GM12878 (cell line): ENCODE measurements around the gene CSRP2. TPM values are rescaled to one million over a fixed set of nuclear protein-coding genes. Genes with fewer than 3 reads are reported as not detected.

ENCODE experiments used
- ATAC-seq: fragments of 200-7000 bp; cut with Tn5 transposase; 3 replicates; pipeline ENCODE4 v1.9.1; 2020; ENCODE audit warnings: mild to moderate bottlenecking, moderate library complexity
- BruUV-seq: library from RNA; stranded (reverse); fragments of 400-500 nt; replicated peaks from 2 replicates; lab custom pipeline; 2021; lab: Mats Ljungman, UMichigan
- CTCF ChIA-PET: fragments of 300-600 bp; sonication (Branson Sonifier 250); formaldehyde crosslinking; extraction: SDS; loops from one replicate; lab custom pipeline; 2021; ENCODE audit warnings: inconsistent platforms; lab: Yijun Ruan, JAX
- POLR2A ChIA-PET: fragments of 350-600 bp; formaldehyde crosslinking; extraction: SDS; loops from one replicate; lab custom pipeline; 2021; ENCODE audit warnings: inconsistent platforms; lab: Charles Lee
- RAD21 ChIA-PET: fragments of 300-600 bp; sonication (Branson Sonifier 250); formaldehyde crosslinking; loops from one replicate; lab custom pipeline; 2023; ENCODE audit warnings: antibody characterized with exemption; ENCODE audit not compliant: unreplicated experiment; lab: Charles Lee
- SMC1A ChIA-PET: fragments of 300-600 bp; sonication (Branson Sonifier 250); formaldehyde crosslinking; loops from one replicate; lab custom pipeline; 2023; ENCODE audit not compliant: unreplicated experiment, uncharacterized antibody; lab: Charles Lee
- DNase-seq: peaks from one replicate; pipeline ENCODE4 v3.0.0-alpha.2; 2011; ENCODE audit warnings: low read depth, low spot score
- FAIRE-seq: peaks from 3 replicates; lab custom pipeline; 2011; peaks lifted over from hg19 to GRCh38; lab: Jason Lieb, UNC
- H2AFZ ChIP-seq: 2 replicates; pipeline ENCODE4 v1.6.0; 2011; ENCODE audit warnings: low read depth, low read length, control low read depth; ENCODE audit not compliant: control insufficient read depth
- H3K27ac ChIP-seq: 2 replicates; pipeline ENCODE4 v1.5.1; 2011; ENCODE audit warnings: control low read depth; ENCODE audit not compliant: control insufficient read depth, insufficient read depth
- H3K27me3 ChIP-seq, 2 experiments: replicated peaks in 1 of 2; 2 replicates each; pipeline versions ENCODE4 v1.6.0 to v1.6.1; 2011; ENCODE audit warnings: low read length in 1 of 2; ENCODE audit not compliant: control insufficient read depth in 2 of 2, insufficient read depth in 2 of 2
- H3K36me3 ChIP-seq, 2 experiments: 2 replicates each; pipeline ENCODE4 v1.5.1; 2011; ENCODE audit warnings: low read length in 1 of 2; ENCODE audit not compliant: control insufficient read depth in 2 of 2, insufficient read depth in 2 of 2
- H3K4me1 ChIP-seq: 2 replicates; pipeline ENCODE4 v1.6.1; 2011; ENCODE audit warnings: mild to moderate bottlenecking, low read length, moderate library complexity, mixed read lengths; ENCODE audit not compliant: control insufficient read depth, insufficient read depth
- H3K4me2 ChIP-seq: 2 replicates; pipeline ENCODE4 v1.6.0; 2011; ENCODE audit warnings: control low read depth; ENCODE audit not compliant: control insufficient read depth, insufficient read depth
- H3K4me3 ChIP-seq: fragments of 200-600 bp; sonication (generic); 2 replicates; pipeline ENCODE4 v1.5.1; 2016
- H3K79me2 ChIP-seq: 2 replicates; pipeline ENCODE4 v1.6.0; 2011; ENCODE audit warnings: low read length; ENCODE audit not compliant: control insufficient read depth, insufficient read depth
- H3K9ac ChIP-seq: 2 replicates; pipeline ENCODE4 v1.8.0; 2011; ENCODE audit warnings: low read length, control low read depth, mixed read lengths; ENCODE audit not compliant: control insufficient read depth, insufficient read depth
- H3K9me3 ChIP-seq: replicated peaks from 3 replicates; pipeline ENCODE4 v1.5.1; 2011; ENCODE audit warnings: mild to moderate bottlenecking, low read length; ENCODE audit not compliant: control insufficient read depth, insufficient read depth
- H4K20me1 ChIP-seq: 2 replicates; pipeline ENCODE4 v1.6.0; 2011; ENCODE audit not compliant: control insufficient read depth, insufficient read depth
- BACH1 ChIP-seq: fragments of 450-650 bp; IDR thresholded peaks from 2 replicates; pipeline ENCODE4 v1.6.1; 2017; ENCODE audit warnings: mild to moderate bottlenecking, borderline replicate concordance
- BHLHE40 ChIP-seq, 2 experiments: fragments of 450-650 bp in 1 of 2; IDR thresholded peaks; 2 replicates each; pipeline ENCODE4 v1.6.1; 2011 to 2017; ENCODE audit warnings: low read depth in 2 of 2, borderline replicate concordance in 1 of 2, improper control_type of control experiment in 1 of 2, low read length in 1 of 2, mild to moderate bottlenecking in 1 of 2
- BRCA1 ChIP-seq: IDR thresholded peaks from 2 replicates; pipeline ENCODE4 v1.6.1; 2011; ENCODE audit warnings: low read depth, low read length, improper control_type of control experiment
- CBFB ChIP-seq: IDR thresholded peaks from 2 replicates; pipeline ENCODE4 v1.6.1; 2016; ENCODE audit warnings: antibody characterized with exemption, low read depth
- CREM ChIP-seq: IDR thresholded peaks from 2 replicates; pipeline ENCODE4 v1.6.1; 2014; ENCODE audit warnings: antibody characterized with exemption, low read depth
- HDAC2 ChIP-seq: fragments of 200-600 bp; sonication (generic); IDR thresholded peaks from 2 replicates; pipeline ENCODE4 v1.6.1; 2017
- KDM1A ChIP-seq: fragments of 200-600 bp; sonication (generic); IDR thresholded peaks from 2 replicates; pipeline ENCODE4 v1.6.1; 2016; ENCODE audit warnings: borderline replicate concordance
- KLF5 ChIP-seq: fragments of 450-650 bp; IDR thresholded peaks from 2 replicates; pipeline ENCODE4 v1.6.1; 2014; ENCODE audit warnings: mild to moderate bottlenecking; ENCODE audit not compliant: partially characterized antibody
- MAX ChIP-seq: IDR thresholded peaks from 2 replicates; pipeline ENCODE4 v1.6.1; 2012; ENCODE audit warnings: low read depth, low read length, improper control_type of control experiment
- MXI1 ChIP-seq: fragments of 150-350 bp; IDR thresholded peaks from 2 replicates; pipeline ENCODE4 v1.6.1; 2011; ENCODE audit warnings: low read depth, mild to moderate bottlenecking, inconsistent platforms, low read length, improper control_type of control experiment
- NBN ChIP-seq: fragments of 450-650 bp; IDR thresholded peaks from 2 replicates; pipeline ENCODE4 v1.6.1; 2016
- PBX3 ChIP-seq: IDR thresholded peaks from 2 replicates; pipeline ENCODE4 v1.6.1; 2011; ENCODE audit warnings: mild to moderate bottlenecking, low read depth, low read length, moderate library complexity; ENCODE audit not compliant: insufficient replicate concordance
- POLR2A ChIP-seq: IDR thresholded peaks from 2 replicates; pipeline ENCODE4 v1.6.1; 2011; ENCODE audit warnings: low read depth, mild to moderate bottlenecking, low read length
- POLR2AphosphoS2 ChIP-seq: IDR thresholded peaks from 2 replicates; pipeline ENCODE4 v1.6.1; 2011; ENCODE audit warnings: low read depth, mild to moderate bottlenecking, low read length, improper control_type of control experiment, moderate library complexity
- RUNX3 ChIP-seq: IDR thresholded peaks from 2 replicates; pipeline ENCODE4 v1.6.1; 2012; ENCODE audit warnings: low read length, inconsistent platforms
- SMC3 ChIP-seq: IDR thresholded peaks from 2 replicates; pipeline ENCODE4 v1.6.1; 2011; ENCODE audit warnings: low read length, improper control_type of control experiment, borderline replicate concordance
- SUPT20H ChIP-seq: IDR thresholded peaks from 2 replicates; pipeline ENCODE4 v1.6.1; 2011; ENCODE audit warnings: low read depth, mild to moderate bottlenecking, low read length, moderate library complexity, borderline replicate concordance; ENCODE audit not compliant: control insufficient read depth
- TBL1XR1 ChIP-seq: IDR thresholded peaks from 2 replicates; pipeline ENCODE4 v1.6.1; 2012; ENCODE audit warnings: low read depth, low read length, improper control_type of control experiment
- ZNF217 ChIP-seq: fragments of 450-650 bp; IDR thresholded peaks from 2 replicates; pipeline ENCODE4 v1.6.1; 2017; ENCODE audit warnings: antibody characterized with exemption, mild to moderate bottlenecking
- WGBS: methylation state at CpG from one replicate; pipeline ENCODE4 v1.1.6; 2016; ENCODE audit warnings: low lambda C conversion rate; ENCODE audit not compliant: insufficient replicate concordance, insufficient coverage; ENCODE audit errors: missing lambda C conversion rate; 5-methylcytosine and 5-hydroxymethylcytosine counted together
- in situ Hi-C: fragments of 300-500 bp; cut with MboI; formaldehyde crosslinking; loops from 9 replicates; pipeline ENCODE4 v1.14.3; 2018; ENCODE audit warnings: mixed read lengths
- intact Hi-C: fragments of 100-400 bp; cut with micrococcal nuclease; formaldehyde crosslinking; loops from one replicate; pipeline ENCODE4 v1.14.2; 2022; ENCODE audit not compliant: unreplicated experiment
- polyA plus RNA-seq, 11 experiments: library from polyadenylated mRNA; depleted of rRNA in 4 of 11; unstranded in 6 of 11; stranded (reverse) in 5 of 11; fragments of >200 nt; fragmentation: Nextera tagmentation in 4 of 11; fragmentation: Illumina TruSeq in 1 of 11; extraction: Ambion mirVana in 4 of 11; extraction: Trizol in 1 of 11; gene quantifications; 1 replicate in 1 of 11; 2 replicates in 10 of 11; pipeline versions ENCODE4 v1.2.1 to v1.2.3, GENCODE V29; 2011 to 2016; ENCODE audit warnings: inconsistent platforms in 2 of 11, missing spikeins in 2 of 11, low read depth in 1 of 11
- total RNA-seq, 4 experiments: library from RNA; depleted of rRNA in 3 of 4; stranded (reverse); fragments of >200 nt in 3 of 4; fragmentation: Illumina TruSeq in 1 of 4; extraction: Trizol in 1 of 4; gene quantifications; 2 replicates each; pipeline versions ENCODE4 v1.2.1 to v1.2.3, GENCODE V29; 2013 to 2021

CSRP2 gene
- total and polyA plus RNA-seq, 10 of the 15 experiments (the other 5 are each of a cell fraction or from before 2014, with no cell fraction given): 0.08 to 1.6 (median 0.52) TPM

- WGBS: 35% methylated on average over 6 of the region's 6 CpGs
- Histone ChIP-seq H3K4me1 (peaks cover 3% of the 10 kb centered on the region; the same call in 1 of the 2 replicates), H3K27ac (no peak overlapping the region), H3K36me3 (no peaks in the 10 kb centered on the region), H2AFZ (no peak overlapping the region), H3K79me2 (no peaks in the 10 kb centered on the region), H3K27me3 (peaks cover 0 to 5% of the 10 kb centered on the region in 2 experiments; a peak in 2 of 4 replicates), H3K9me3 (no peaks in the 10 kb centered on the region), H4K20me1 (no peaks in the 10 kb centered on the region), H3K9ac (no peak overlapping the region), H3K4me3 (no peak overlapping the region), H3K4me2 (no peak overlapping the region)
- in situ Hi-C loops: no loop called here
- ChIA-PET POLR2A (no interaction called here), RAD21 (no interaction called here), SMC1A (no interaction called here), CTCF (no interaction called here)
- intact Hi-C loops: no loop called here
- DNase-seq: no peak
- FAIRE-seq: no peak
- no peak for TF ChIP-seq TBL1XR1
- no peak for ATAC-seq
- no TSS peak for BruUV-seq
These were observed 4.3 kb upstream of the CSRP2 start for GRCh38 chr12:76883151-76883550.

GRCh38 chr12:76882367-76882766 is 3.5 kb upstream of the CSRP2 start:
- H3K27me3 ChIP-seq: peaks cover 0 to 7% of the 10 kb centered on the region in 2 experiments; a peak in 2 of 4 replicates
- ChIA-PET POLR2A (no interaction called here), CTCF (no interaction called here), SMC1A (no interaction called here), RAD21 (no interaction called here)
- DNase-seq (no peak), ATAC-seq (no peak), FAIRE-seq (no peak)
- BruUV-seq: no TSS peak
- 0% methylated on average over 1 of the region's 1 CpG for WGBS
- H4K20me1 ChIP-seq: no peaks in the 10 kb centered on the region
- in situ Hi-C loops (no loop called here), intact Hi-C loops (no loop called here)
- no peaks in the 10 kb centered on the region for H3K79me2 ChIP-seq
- no peak overlapping the region for H3K4me3 ChIP-seq
- no peaks in the 10 kb centered on the region for H3K9me3 ChIP-seq
- no peak overlapping the region for H3K9ac ChIP-seq
- H3K36me3 ChIP-seq: no peaks in the 10 kb centered on the region
- TF ChIP-seq KDM1A: no peak
- TF ChIP-seq KLF5: no peak
- TF ChIP-seq NBN: no peak
- no peak for TF ChIP-seq SMC3
- TF ChIP-seq ZNF217: no peak
- TF ChIP-seq POLR2AphosphoS2: no peak
- TF ChIP-seq MAX: no peak
- TF ChIP-seq CBFB: no peak
- no peak for TF ChIP-seq BRCA1
- no peak for TF ChIP-seq BHLHE40 (IDR thresholded peaks at IDR 0.05; ENCODE audit: borderline replicate concordance in 1 of 2, low read depth in 2 of 2, low read length in 1 of 2)
- TF ChIP-seq PBX3: no peak
- TF ChIP-seq BACH1: no peak
- no peak for TF ChIP-seq RUNX3
- no peak for TF ChIP-seq HDAC2
- no peak for TF ChIP-seq CREM
- no peak for TF ChIP-seq POLR2A
- TF ChIP-seq SUPT20H: no peak
- TF ChIP-seq MXI1: no peak
- H3K4me2 ChIP-seq: no peak overlapping the region
- no peak overlapping the region for H3K27ac ChIP-seq
- H3K4me1 ChIP-seq: peaks cover 3% of the 10 kb centered on the region; the same call in 1 of the 2 replicates
- H2AFZ ChIP-seq: no peak overlapping the region
